Loucy (cell line): ENCODE results near the gene VWA1.

Source experiments
- H2AFZ ChIP-seq: fragments of 200-600 bp; sonication (generic); 2 replicates; pipeline ENCODE4 v1.6.0; 2016; ENCODE audit warnings: antibody characterized with exemption, mild to moderate bottlenecking, low read length, moderate library complexity
- H3F3A ChIP-seq: fragments of 200-600 bp; 2 replicates; pipeline ENCODE4 v1.6.0; 2016; ENCODE audit warnings: antibody characterized with exemption, low read depth, mild to moderate bottlenecking
- H3K27me3 ChIP-seq: fragments of 200-600 bp; sonication (generic); 2 replicates; pipeline ENCODE4 v1.6.1; 2014; ENCODE audit warnings: low read length, mild to moderate bottlenecking; ENCODE audit not compliant: insufficient read depth, poor library complexity, severe bottlenecking
- H3K36me3 ChIP-seq: fragments of 200-600 bp; sonication (generic); 2 replicates; pipeline ENCODE4 v1.6.1; 2016; ENCODE audit warnings: low read length; ENCODE audit not compliant: insufficient read depth
- H3K4me1 ChIP-seq: fragments of 200-600 bp; sonication (generic); 2 replicates; pipeline ENCODE4 v1.5.1; 2014; ENCODE audit warnings: low read length, mild to moderate bottlenecking; ENCODE audit not compliant: insufficient read depth, poor library complexity, severe bottlenecking
- H3K4me2 ChIP-seq: fragments of 200-600 bp; sonication (generic); 2 replicates; pipeline ENCODE4 v1.6.0; 2014; ENCODE audit warnings: antibody characterized with exemption, low read length, low read depth, mild to moderate bottlenecking; ENCODE audit not compliant: poor library complexity, severe bottlenecking
- H3K4me3 ChIP-seq: fragments of 200-600 bp; sonication (generic); 2 replicates; pipeline ENCODE4 v1.5.1; 2014; ENCODE audit warnings: low read length, mild to moderate bottlenecking, mixed read lengths; ENCODE audit not compliant: poor library complexity, severe bottlenecking
- H3K79me2 ChIP-seq: fragments of 200-600 bp; sonication (generic); 2 replicates; pipeline ENCODE4 v1.6.1; 2014; ENCODE audit warnings: low read length; ENCODE audit not compliant: insufficient read depth
- H3K9ac ChIP-seq: fragments of 200-600 bp; sonication (generic); 2 replicates; pipeline ENCODE4 v1.6.0; 2014; ENCODE audit warnings: mild to moderate bottlenecking, low read depth, low read length, moderate library complexity; ENCODE audit not compliant: poor library complexity, severe bottlenecking
- H3K9me2 ChIP-seq: fragments of 200-600 bp; sonication (generic); replicated peaks from 2 replicates; pipeline ENCODE4 v1.6.1; 2016; ENCODE audit warnings: low read depth, low read length, mixed read lengths
- H3K9me3 ChIP-seq: fragments of 200-600 bp; sonication (generic); 2 replicates; pipeline ENCODE4 v1.6.1; 2014; ENCODE audit warnings: mild to moderate bottlenecking, antibody characterized with exemption, low read length, low read depth; ENCODE audit not compliant: insufficient read depth
- H4K20me1 ChIP-seq: fragments of 200-600 bp; sonication (generic); 2 replicates; pipeline ENCODE4 v1.6.0; 2014; ENCODE audit warnings: antibody characterized with exemption, low read length, mild to moderate bottlenecking; ENCODE audit not compliant: insufficient read depth, poor library complexity, severe bottlenecking
- CTCF ChIP-seq: fragments of 200-600 bp; sonication (generic); conservative IDR thresholded peaks from 2 replicates; pipeline ENCODE4 v1.5.1; 2014; ENCODE audit warnings: mild to moderate bottlenecking, antibody characterized with exemption, low read length
- EZH2phosphoT487 ChIP-seq: fragments of 200-600 bp; IDR thresholded peaks from 2 replicates; pipeline ENCODE4 v1.6.1; 2018; ENCODE audit warnings: antibody characterized with exemption, mild to moderate bottlenecking, moderate library complexity, borderline replicate concordance

Gene VWA1

GRCh38 chr1:1430992-1431844, 4.3 kb upstream of the VWA1 start:
- Histone ChIP-seq H3K9ac (no peak overlapping the region), H3K79me2 (no peaks in the 10 kb centered on the region), H3K27me3 (no peaks in the 10 kb centered on the region), H4K20me1 (no peaks in the 10 kb centered on the region), H3K4me3 (no peak overlapping the region), H3F3A (no peaks in the 10 kb centered on the region), H3K9me3 (no peaks in the 10 kb centered on the region), H3K9me2 (no peaks in the 10 kb centered on the region), H3K4me1 (no peaks in the 10 kb centered on the region), H2AFZ (no peak overlapping the region), H3K4me2 (no peak overlapping the region), H3K36me3 (no peaks in the 10 kb centered on the region)
- TF ChIP-seq CTCF (no peak), EZH2phosphoT487 (no peak)

GRCh38 chr1:1431845-1432273, 3.6 kb upstream of the VWA1 start:
- Histone ChIP-seq H3K4me1 (peaks cover under 1% of the 10 kb centered on the region), H3K4me2 (no peak overlapping the region), H3K79me2 (no peaks in the 10 kb centered on the region), H3K9ac (no peak overlapping the region), H3K36me3 (no peaks in the 10 kb centered on the region), H2AFZ (no peak overlapping the region), H3K4me3 (no peak overlapping the region), H3K9me3 (no peaks in the 10 kb centered on the region), H4K20me1 (no peaks in the 10 kb centered on the region), H3K27me3 (no peaks in the 10 kb centered on the region), H3K9me2 (no peaks in the 10 kb centered on the region), H3F3A (no peaks in the 10 kb centered on the region)
- no peak for TF ChIP-seq CTCF
- TF ChIP-seq EZH2phosphoT487, result no peak

- H3K4me3 ChIP-seq, result no peak overlapping the region
- H3K27me3 ChIP-seq, result no peaks in the 10 kb centered on the region
- no peaks in the 10 kb centered on the region for H4K20me1 ChIP-seq
- H3K9me3 ChIP-seq, result no peaks in the 10 kb centered on the region
- no peak overlapping the region for H3K4me2 ChIP-seq
- no peaks in the 10 kb centered on the region for H3K36me3 ChIP-seq
- H3F3A ChIP-seq, result no peaks in the 10 kb centered on the region
- no peak overlapping the region for H2AFZ ChIP-seq
- H3K79me2 ChIP-seq, result no peaks in the 10 kb centered on the region
- no peak overlapping the region for H3K9ac ChIP-seq
- peaks cover 6% of the 10 kb centered on the region for H3K4me1 ChIP-seq
- TF ChIP-seq EZH2phosphoT487, result no peak
- no peak for TF ChIP-seq CTCF
- no peaks in the 10 kb centered on the region for H3K9me2 ChIP-seq
Observed at GRCh38 chr1:1432274-1432950, 3.1 kb upstream of the VWA1 start.
